Testis (tissue), 3 donors: Measurements from ENCODE around the gene MLH1. TPM values are rescaled to one million over a fixed set of nuclear protein-coding genes. Genes with fewer than 3 reads are reported as not detected.
"Not testable (repeated sequence)": the region's sequence is repeated elsewhere in the genome, so short reads cannot be mapped to it uniquely, and the experiment has no call there.

ENCODE experiments used
- DNase-seq: peaks from one replicate; pipeline ENCODE4 v3.0.0-alpha.2; 2019
- H3K27ac ChIP-seq, 2 donors: fragments of 200-600 bp; sonication (generic); one replicate each; pipeline ENCODE4 v1.5.1; 2019
- H3K27me3 ChIP-seq: fragments of 200-600 bp; sonication (generic); one replicate; pipeline ENCODE4 v1.5.1; 2019
- H3K36me3 ChIP-seq: fragments of 200-600 bp; sonication (generic); one replicate; pipeline ENCODE4 v1.5.1; 2017; ENCODE audit warnings: low read depth; ENCODE audit errors: missing control alignments
- H3K4me1 ChIP-seq: fragments of 200-600 bp; sonication (generic); one replicate; pipeline ENCODE4 v1.5.1; 2019
- H3K4me3 ChIP-seq, 2 donors: fragments of 200-600 bp; sonication (generic); one replicate each; pipeline ENCODE4 v1.5.1; 2017 to 2019
- H3K9me3 ChIP-seq: fragments of 200-600 bp; sonication (generic); one replicate; pipeline ENCODE4 v1.5.1; 2017
- POLR2A ChIP-seq: fragments of 450-650 bp; IDR thresholded peaks from one replicate; pipeline ENCODE4 v1.6.1; 2017; ENCODE audit warnings: antibody characterized with exemption, mild to moderate bottlenecking, moderate library complexity
- WGBS, 2 donors: methylation state at CpG; one replicate each; pipeline ENCODE4 v1.1.5; 2018; 5-methylcytosine and 5-hydroxymethylcytosine counted together
- intact Hi-C: fragments of 100-400 bp; cut with DNase I; formaldehyde crosslinking; loops from one replicate; pipeline ENCODE4 v1.15.1; 2023; ENCODE audit warnings: low total_unique reads
- polyA plus RNA-seq: library from polyadenylated mRNA; stranded (reverse); fragments of 350-450 nt; fragmentation: Illumina TruSeq; extraction: RNeasy Lipid Tissue Mini Kit (QIAGEN cat#74804); gene quantifications from one replicate; pipeline ENCODE4 v1.2.3, GENCODE V29; 2014; ENCODE audit warnings: low read depth, low replicate concordance; ENCODE audit not compliant: insufficient read depth
- total RNA-seq, 2 donors: library from RNA; depleted of rRNA; stranded (reverse); fragments of >200 nt; gene quantifications; one replicate each; pipeline ENCODE4 v1.2.3, GENCODE V29; 2016
- TF ChIP-seq, protein P1 (sequence below), 3 experiments: fragments of 450-650 bp in 2 of 3; fragments of 200-600 bp in 1 of 3; sonication (generic) in 1 of 3; IDR thresholded peaks; one replicate each; pipeline ENCODE4 v1.5.1; 2016 to 2019; ENCODE audit warnings: antibody characterized with exemption in 3 of 3, mild to moderate bottlenecking in 2 of 3, moderate library complexity in 1 of 3

MLH1 gene
- total and polyA plus RNA-seq, 3 donors from 2014 or later, result 57.1 to 90.2 (median 64.4) TPM

DNA sequence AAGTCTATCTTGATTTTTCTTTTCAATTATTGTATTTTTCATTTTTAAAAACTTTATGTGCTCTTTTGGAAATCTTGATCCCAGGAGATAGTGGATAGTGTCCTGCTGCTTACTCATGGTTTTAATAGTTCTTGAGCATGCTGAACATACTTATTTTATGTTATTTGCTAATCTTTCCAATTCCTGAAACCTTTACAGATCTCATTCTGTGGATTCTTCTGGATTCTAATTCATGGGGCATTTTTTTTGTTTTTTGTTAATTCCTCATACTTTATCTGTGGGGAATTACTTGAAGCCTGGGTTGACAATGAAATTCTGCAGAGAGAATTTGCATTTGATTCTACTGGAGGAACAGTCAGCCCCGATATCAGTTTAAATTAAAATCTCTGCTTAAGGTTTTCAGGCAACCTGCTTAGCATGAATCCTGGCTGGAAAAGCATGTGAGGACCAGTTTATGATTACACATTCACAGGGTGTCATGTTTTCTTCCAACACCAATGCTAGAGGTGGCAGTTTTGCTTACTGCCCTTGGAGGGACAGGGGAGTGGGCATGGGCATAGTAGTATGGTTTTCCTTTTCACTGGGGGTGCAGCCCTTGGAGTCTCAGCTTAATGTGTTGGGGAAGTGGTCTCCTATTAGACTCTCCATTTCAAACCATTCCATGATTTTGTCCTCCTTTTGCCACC, 46.0 kb downstream of the MLH1 start:
- Histone ChIP-seq H3K4me1 (no peaks in the 10 kb centered on the region), H3K36me3 (no peaks in the 10 kb centered on the region), H3K9me3 (no peaks in the 10 kb centered on the region), H3K27ac (no peak overlapping the region), H3K4me3 (no peak overlapping the region), H3K27me3 (no peaks in the 10 kb centered on the region)
- 96 to 98% methylated on average over 1 of the region's 1 CpG for WGBS, 2 donors
- no peak for TF ChIP-seq POLR2A
- TF ChIP-seq, protein P1, sequence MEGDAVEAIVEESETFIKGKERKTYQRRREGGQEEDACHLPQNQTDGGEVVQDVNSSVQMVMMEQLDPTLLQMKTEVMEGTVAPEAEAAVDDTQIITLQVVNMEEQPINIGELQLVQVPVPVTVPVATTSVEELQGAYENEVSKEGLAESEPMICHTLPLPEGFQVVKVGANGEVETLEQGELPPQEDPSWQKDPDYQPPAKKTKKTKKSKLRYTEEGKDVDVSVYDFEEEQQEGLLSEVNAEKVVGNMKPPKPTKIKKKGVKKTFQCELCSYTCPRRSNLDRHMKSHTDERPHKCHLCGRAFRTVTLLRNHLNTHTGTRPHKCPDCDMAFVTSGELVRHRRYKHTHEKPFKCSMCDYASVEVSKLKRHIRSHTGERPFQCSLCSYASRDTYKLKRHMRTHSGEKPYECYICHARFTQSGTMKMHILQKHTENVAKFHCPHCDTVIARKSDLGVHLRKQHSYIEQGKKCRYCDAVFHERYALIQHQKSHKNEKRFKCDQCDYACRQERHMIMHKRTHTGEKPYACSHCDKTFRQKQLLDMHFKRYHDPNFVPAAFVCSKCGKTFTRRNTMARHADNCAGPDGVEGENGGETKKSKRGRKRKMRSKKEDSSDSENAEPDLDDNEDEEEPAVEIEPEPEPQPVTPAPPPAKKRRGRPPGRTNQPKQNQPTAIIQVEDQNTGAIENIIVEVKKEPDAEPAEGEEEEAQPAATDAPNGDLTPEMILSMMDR (IDR thresholded peaks at IDR 0.05), result no peak
- intact Hi-C loops, result no loop called here
- DNase-seq, result no peak

DNA sequence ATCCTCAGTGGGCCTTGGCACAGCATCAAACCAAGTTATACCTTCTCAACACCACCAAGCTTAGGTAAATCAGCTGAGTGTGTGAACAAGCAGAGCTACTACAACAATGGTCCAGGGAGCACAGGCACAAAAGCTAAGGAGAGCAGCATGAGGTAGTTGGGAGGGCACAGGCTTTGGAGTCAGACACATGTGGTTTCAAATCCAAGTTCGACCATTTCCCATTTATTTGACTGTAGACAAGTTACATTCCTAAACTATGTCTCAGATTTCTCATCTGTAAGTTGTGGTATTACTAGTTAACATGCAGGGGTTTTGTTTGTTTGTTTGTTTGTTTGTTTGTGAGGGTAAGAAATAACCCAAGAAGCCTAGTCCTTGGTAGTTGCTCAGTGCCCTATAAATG, 46.9 kb downstream of the MLH1 start:
- no peaks in the 10 kb centered on the region for H3K27me3 ChIP-seq
- H3K4me3 ChIP-seq, result no peak overlapping the region
- WGBS, 2 donors, result 94 to 100% methylated on average over 1 of the region's 1 CpG
- intact Hi-C loops, result no loop called here
- no peak for DNase-seq
- H3K4me1 ChIP-seq, result no peaks in the 10 kb centered on the region
- H3K9me3 ChIP-seq, result no peaks in the 10 kb centered on the region
- no peaks in the 10 kb centered on the region for H3K36me3 ChIP-seq
- H3K27ac ChIP-seq, result no peak overlapping the region
- TF ChIP-seq, protein P1 (IDR thresholded peaks at IDR 0.05), result no peak
- no peak for TF ChIP-seq POLR2A

DNA sequence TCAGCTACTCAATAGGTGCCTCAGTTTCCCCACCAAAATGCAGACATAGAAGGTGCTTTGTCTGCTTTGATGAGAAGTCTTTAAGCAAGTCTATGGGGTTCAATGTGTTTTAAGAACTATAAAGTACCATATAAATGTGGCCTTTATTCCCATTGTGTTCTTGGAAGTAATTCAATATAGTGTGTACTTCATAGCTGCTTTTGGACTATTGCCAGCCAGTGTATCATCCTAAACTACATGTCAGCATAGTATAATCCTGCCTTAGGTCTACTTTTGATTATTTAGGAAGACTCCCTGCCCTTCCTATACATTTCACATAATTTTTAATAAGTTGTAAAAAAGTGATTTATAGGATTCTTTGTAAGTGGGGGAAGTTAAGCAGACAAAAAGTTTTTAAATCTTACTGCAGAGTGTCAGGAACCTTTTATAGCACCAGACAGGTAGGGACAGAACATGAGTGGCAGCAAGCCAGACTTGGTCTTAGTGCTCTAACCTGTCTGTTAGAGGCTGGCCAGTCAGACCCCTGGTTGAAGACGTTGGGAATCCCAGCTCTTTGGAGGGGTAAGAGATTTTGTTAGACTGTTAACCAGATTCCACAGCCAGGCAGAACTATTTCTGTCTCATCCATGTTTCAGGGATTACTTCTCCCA, 48.4 kb downstream of the MLH1 start:
- intact Hi-C loops, result no loop called here
- no peaks in the 10 kb centered on the region for H3K4me1 ChIP-seq
- H3K27ac ChIP-seq, result no peak overlapping the region
- TF ChIP-seq POLR2A, result no peak
- TF ChIP-seq, protein P1 (IDR thresholded peaks at IDR 0.05), result no peak
- H3K9me3 ChIP-seq, result no peaks in the 10 kb centered on the region
- no peak overlapping the region for H3K4me3 ChIP-seq
- WGBS, 2 donors, result 57 to 80% methylated on average over 1 of the region's 1 CpG
- H3K27me3 ChIP-seq, result no peaks in the 10 kb centered on the region
- no peaks in the 10 kb centered on the region for H3K36me3 ChIP-seq
- DNase-seq, result no peak

DNA sequence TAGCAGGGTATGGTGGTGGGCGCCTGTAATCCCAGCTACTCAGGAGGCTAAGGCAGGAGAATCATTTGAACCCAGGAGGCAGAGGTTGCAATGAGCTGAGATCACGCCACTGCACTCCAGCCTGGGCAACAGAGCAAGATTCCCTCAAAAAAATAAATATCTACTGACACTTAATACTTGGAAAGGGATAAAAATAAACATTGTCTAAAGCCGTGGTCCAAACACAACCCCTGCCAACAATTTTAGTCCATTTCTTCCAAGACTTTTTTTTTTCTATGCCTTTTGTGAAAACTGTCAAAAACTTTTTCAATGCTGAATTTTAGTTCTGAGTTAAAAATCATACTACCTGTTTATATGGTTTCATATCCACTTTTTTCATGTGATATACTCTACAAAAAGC, 49.4 kb downstream of the MLH1 start:
- 62 to 77% methylated on average over 3 of the region's 3 CpGs for whole genome bisulfite sequencing, 2 donors
- H3K4me1 ChIP-seq, result not testable (repeated sequence)

DNA sequence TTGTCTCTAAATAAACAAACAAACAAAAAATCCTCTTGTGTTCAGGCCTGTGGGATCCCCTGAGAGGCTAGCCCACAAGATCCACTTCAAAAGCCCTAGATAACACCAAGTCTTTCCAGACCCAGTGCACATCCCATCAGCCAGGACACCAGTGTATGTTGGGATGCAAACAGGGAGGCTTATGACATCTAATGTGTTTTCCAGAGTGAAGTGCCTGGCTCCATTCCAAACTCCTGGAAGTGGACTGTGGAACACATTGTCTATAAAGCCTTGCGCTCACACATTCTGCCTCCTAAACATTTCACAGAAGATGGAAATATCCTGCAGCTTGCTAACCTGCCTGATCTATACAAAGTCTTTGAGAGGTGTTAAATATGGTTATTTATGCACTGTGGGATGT, 57.0 kb downstream of the MLH1 start:
- Histone ChIP-seq H3K4me3 (no peak overlapping the region), H3K9me3 (no peaks in the 10 kb centered on the region), H3K4me1 (no peaks in the 10 kb centered on the region), H3K27ac (no peak overlapping the region), H3K27me3 (no peaks in the 10 kb centered on the region), H3K36me3 (no peaks in the 10 kb centered on the region)
- no peak for TF ChIP-seq POLR2A
- TF ChIP-seq, protein P1 (IDR thresholded peaks at IDR 0.05), result no peak
- intact Hi-C loops, result no loop called here
- WGBS, 2 donors, result 96 to 100% methylated on average over 1 of the region's 1 CpG
- DNase-seq, result no peak

More for the DNA sequence above, 49.4 kb downstream of the MLH1 start:
- DNase-seq, H3K27me3 ChIP-seq, H3K36me3 ChIP-seq, H3K27ac ChIP-seq, intact Hi-C loops, H3K9me3 ChIP-seq, H3K4me3 ChIP-seq: not testable (repeated sequence)
